Amniotic stem cell (primary cell): Measurements from ENCODE around the gene FAM110A.
A peak's percentile ranks its signal among the peaks of the same experiment; 100 is the strongest.
"Not testable (repeated sequence)": the region's sequence is repeated elsewhere in the genome, so short reads cannot be mapped to it uniquely, and the experiment has no call there.

ENCODE experiments used
- DNase-seq: peaks from one replicate; lab custom pipeline; 2025; lab: John Stamatoyannopoulos, UW

Gene FAM110A

GRCh38 chr20:844473-845225 is 11.1 kb downstream of the FAM110A start:
- peak; percentile 75 for DNase-seq

DNA sequence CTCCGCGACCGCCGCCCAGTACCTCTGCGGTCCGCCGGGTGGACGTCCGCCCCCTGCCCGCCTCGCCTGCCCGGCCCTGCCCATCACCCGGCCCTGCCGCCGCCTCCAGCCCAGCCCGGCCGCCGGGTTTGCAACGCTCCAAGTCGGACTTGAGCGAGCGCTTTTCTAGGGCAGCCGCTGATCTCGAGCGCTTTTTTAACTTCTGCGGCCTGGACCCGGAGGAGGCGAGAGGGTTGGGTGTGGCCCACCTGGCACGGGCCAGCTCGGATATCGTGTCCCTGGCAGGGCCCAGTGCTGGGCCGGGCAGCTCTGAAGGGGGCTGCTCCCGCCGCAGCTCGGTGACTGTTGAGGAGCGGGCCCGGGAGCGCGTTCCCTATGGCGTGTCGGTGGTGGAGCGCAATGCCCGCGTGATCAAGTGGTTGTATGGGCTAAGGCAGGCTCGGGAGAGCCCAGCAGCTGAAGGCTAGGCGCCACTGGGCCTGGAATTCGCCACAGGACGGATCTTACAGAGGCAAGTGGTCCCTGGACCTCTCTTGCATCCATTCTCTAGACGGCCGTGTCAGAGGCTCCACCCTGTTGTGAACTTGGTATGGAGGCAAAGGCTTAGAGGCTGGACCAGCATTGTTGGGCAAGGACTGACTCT is 11.8 kb downstream of the FAM110A start:
- DNase-seq, result no peak

DNA sequence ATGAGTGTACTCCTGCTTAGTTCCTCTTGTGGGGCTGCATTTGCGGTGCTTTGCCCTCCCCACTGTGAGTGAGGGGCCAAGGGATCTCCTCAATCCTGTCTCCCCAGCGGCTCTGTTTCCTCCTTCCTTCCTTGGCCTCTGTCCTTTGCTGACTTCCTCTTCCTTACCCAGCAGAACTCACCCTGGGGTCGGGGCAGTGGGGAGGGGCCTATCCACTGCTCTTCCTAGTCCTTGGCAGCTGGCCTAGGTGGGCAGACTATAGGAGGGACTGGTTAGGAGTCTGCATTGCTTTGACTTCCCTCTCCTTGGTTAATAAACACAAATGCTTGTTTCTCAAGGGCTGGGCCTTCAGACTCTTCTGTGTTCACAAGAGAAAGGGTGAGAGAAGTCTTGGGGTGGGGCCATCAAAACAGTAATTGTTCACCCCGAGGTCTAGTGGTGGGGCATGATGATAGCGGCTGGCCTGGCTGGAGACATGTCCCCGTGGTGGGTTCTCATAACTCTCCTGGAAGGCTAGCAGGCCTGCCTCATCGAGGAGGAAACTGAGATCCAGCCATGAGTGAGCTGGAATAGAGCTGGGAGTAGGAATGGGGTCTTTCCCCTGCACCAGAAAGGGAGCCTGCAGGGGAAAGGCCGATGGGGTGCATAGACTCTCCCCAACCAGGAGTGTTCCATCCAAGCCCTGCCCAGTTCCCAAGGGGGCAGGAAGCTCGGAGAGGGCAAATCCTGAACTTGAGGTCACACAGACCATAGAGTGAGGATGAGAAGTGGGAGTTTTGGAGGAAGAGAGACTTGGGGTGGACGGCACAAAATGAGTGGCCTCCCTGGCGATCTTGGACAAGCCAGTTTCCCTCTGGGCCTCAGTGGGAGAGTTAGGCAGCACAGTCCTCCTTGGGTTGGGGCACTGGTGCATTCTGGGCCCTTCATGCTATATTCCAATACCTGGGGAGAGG is 12.7 kb downstream of the FAM110A start:
- DNase-seq, result no peak

DNA sequence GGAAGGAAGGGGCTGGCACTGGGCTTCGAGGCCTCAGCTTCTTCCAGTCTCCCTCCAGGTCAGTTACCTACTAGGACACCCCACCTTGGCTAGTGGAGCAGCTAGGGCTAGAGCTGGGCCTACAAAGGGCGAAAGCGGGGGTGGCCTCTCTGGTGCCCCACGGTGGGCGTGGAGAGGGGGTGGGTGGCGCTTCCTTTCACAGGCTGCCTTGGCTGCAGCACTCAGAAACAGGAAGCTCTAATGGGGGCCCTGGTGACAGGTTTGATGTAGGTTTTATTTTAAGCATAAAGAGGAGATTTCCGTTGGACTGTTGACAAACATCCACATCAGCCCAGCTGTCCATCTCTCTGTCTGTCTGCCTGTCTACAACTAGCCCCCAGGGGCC is 13.4 kb downstream of the FAM110A start:
- DNase-seq, result no peak

DNA sequence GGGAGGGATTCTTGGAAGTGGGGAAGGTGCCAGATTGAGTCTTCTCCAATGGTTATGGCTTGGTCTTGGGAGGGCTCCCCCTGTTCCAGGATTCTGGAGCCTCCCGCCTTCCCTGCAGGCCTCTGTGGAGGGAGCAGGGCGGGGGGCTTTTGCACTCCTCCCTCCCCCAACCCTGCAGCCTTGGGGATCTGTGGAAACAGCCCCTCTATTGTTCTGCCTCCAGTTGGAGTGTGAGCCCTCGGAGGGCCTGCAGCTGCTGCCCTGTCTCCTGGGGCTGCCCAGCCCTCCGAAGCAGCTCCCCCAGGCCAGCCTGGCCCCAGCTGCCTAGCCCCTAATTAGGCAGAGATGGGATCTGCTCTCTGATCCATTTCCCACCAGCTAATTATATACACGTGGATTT is 14.7 kb downstream of the FAM110A start:
- no peak for DNase-seq

- not testable (repeated sequence) for DNase-seq
These were observed 15.2 kb downstream of the FAM110A start for GRCh38 chr20:848731-849130.

- DNase-seq, result no peak
These were observed 20.0 kb downstream of the FAM110A start for GRCh38 chr20:853406-853996.

DNA sequence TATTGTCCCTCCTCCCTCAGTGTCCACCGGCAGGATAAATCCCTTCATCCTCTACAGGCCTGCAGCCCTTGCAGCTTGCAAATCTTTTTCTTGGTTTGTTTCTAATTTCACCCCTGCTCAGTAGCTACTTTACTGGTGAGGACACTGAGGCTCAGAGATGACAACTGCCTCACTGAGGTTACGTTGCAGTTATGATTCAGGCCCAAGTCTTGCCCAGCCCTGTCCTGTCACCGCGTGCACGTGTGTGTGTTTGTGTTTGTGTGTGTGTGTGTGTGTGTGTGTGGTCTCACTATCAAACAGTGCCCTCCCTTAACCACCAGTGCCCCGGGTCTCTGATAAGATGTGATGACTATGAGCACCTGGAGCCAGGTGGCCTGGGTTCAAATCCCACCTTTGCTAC is 21.1 kb downstream of the FAM110A start:
- DNase-seq, result no peak

DNA sequence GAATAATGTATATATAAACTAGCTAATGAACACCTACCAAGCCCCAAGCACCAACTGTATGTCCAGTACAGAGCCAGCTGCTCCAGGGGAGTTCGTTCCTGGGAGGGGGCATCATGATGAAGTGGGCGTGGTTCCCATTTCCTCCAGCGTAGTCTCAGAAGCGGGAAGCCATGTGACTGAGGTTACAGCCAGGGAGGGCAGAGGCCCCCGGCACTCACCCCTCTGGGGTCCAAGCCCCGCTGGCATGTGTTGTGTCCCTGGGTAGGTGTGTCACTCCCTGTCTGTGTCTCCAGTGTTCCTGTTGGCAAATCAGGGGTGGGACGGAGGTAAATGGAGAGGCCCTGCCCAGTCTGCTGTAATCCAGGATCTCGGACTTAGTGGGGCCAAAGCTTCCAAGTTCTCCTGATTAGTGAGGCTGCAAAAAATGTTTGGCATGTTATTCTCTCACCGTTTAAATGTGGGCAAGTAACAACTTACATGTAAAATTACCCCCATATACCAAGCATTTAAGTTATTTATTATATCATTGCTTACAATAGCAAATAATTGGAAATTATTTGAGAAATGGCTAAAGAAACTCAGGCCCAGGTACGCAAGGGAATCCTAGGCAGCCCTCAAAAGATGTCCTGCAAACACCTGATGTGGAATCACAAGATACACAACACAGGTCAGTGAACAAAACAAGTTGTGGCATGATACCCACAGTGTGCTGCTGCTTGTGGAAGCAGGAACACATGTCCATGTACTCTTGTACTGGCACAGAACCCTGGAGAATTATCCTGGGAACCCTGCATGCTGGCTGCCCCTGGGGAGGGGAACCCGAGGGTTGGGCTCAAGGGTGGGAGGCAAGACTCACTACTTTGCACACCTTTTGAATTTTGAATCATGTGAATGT is 22.2 kb downstream of the FAM110A start:
- no peak for DNase-seq

DNA sequence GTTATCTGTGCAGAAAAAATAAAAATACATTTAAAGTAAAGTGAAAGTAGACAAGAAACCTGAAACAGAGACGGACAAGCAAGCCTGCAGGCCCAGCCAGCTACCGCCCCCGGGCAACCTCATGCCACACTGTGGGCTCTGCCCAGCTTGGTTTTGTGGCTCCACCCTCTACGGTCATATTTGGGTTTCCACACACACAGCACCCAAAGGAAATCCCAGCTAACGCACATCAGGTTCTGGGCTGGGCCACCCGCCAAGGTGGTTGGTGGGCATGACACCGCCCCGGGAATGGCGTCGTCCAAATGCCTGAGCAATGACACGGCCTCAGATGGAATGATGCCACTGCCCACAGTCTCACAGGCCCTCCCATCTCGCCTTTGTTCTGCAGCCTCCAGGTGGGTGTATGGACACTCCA is 22.9 kb downstream of the FAM110A start:
- DNase-seq, result peak; percentile 32

GRCh38 chr20:858011-858410 is 24.5 kb downstream of the FAM110A start:
- no peak for DNase-seq

GRCh38 chr20:859751-860231 is 26.3 kb downstream of the FAM110A start:
- DNase-seq, result no peak

GRCh38 chr20:860891-861290 is 27.4 kb downstream of the FAM110A start:
- no peak for DNase-seq

GRCh38 chr20:865440-865839 is 31.9 kb downstream of the FAM110A start:
- no peak for DNase-seq

DNA sequence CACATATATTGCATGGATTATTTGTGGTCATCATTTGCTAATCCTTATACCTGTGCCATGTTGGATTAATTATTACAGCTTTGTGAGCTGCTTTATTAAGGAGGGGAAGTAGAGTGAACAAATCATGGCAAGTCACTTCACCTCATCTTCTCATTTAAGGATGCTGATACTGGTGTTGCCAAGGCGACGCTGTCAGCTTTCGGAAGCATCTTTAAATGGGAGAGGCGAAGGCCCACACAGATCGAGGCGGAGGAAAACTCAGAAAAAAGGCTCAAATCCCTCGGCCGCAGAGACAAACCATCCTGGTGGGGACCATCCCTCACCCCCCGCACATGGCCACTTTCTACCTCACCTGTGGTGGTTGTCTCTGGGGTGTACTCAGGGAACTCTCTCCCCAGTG is 34.8 kb downstream of the FAM110A start:
- DNase-seq, result no peak

GRCh38 chr20:869606-870005 is 36.1 kb downstream of the FAM110A start:
- DNase-seq, result no peak

DNA sequence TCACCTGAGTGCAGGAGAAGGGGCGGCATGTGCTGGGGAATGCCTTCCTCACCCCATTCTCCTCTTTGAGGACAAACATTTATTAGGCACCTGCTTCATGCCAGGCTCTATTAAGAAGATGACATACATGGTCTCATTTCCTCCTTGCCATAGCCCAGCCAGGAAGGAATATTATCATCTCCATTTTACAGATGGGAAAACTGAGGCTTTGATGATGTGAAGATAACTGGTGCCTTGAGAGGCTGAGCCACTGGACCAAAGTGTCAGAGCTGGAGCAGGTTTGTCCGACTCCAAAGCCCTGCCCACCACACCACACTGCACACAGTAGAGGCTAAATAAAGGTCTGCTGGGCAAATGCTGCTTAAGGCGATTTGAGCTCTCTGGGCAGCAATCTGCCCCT is 37.2 kb downstream of the FAM110A start:
- no peak for DNase-seq

DNA sequence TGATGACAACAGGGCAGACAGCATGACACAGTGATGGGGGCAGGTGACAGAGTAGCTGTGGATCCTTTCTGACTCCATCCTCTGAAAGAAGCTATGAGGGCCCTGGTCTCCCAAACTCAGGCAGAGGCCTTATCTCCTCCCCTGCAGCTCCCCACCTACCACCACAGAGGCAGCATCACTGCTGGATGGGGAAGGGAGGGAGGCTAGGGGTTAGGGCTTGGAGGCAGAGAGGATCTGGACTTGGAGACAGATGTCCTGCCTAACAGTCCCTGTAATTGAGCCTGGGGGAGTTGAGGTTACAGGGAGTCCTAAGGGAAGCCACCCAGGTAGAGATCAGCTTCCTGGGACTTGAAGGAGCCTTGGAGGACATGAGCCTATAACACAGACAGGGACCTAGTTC is 37.9 kb downstream of the FAM110A start:
- DNase-seq, result no peak

- no peak for DNase-seq
These were observed 38.4 kb downstream of the FAM110A start for GRCh38 chr20:871948-872347.

DNA sequence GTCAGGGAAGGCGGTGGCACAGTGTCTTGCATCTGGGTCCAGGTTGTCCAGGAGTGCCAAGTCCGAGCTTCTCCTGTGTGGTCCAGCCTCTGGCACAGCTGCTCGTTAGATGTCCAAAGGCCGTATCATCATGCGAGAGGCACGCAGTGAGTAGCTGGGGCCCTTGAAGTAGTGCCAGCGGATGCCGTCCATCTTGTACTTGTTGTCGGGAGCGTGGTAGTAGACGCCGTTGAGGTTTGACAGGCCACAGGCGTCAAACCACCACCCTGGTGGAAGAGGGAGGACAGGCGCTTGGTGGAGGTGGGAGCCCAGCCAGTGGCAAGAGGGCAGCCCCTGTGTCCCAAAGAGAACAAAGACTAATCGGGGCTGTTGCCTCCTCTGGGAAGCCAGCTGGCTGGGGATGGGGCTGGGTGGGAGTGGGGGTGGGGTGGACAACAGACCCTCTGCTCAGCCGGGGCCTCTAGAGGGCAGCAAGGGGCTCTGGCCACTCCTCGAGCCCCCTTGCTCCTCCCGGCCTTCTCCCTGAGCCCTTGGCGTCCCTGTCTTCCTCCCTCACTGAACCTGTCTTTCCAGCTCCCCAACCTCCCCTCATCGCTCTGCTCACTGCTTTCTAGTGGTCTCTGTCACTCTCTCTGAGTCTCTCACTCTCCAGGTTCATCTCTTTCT is 39.5 kb downstream of the FAM110A start:
- no peak for DNase-seq
